Activated T-cell treated with anti-CD3 and anti-CD28 coated beads, Interleukin-2, amount 50 U/mL, for 24 hours (primary cell): ENCODE results near the gene MAP3K14.

Experiments used
- DNase-seq: peaks from one replicate; pipeline ENCODE4 v3.0.0-alpha.2; 2020
- H3K27ac Mint-ChIP-seq: 2 replicates; pipeline ENCODE4 v1.8.0; 2020; ENCODE audit warnings: mild to moderate bottlenecking, mixed read lengths
- H3K27me3 Mint-ChIP-seq: 2 replicates; pipeline ENCODE4 v1.8.0; 2020; ENCODE audit warnings: mixed read lengths
- H3K36me3 Mint-ChIP-seq: 2 replicates; pipeline ENCODE4 v1.8.0; 2020; ENCODE audit warnings: low read depth, mixed read lengths
- H3K4me1 Mint-ChIP-seq: 2 replicates; pipeline ENCODE4 v1.8.0; 2020; ENCODE audit warnings: low read depth, mixed read lengths
- H3K4me3 Mint-ChIP-seq: 2 replicates; pipeline ENCODE4 v1.8.0; 2020; ENCODE audit warnings: mild to moderate bottlenecking, moderate library complexity, mixed read lengths
- H3K9me3 Mint-ChIP-seq: 2 replicates; pipeline ENCODE4 v1.8.0; 2020; ENCODE audit warnings: mixed read lengths

The MAP3K14 gene

GRCh38 chr17:45242029-45242414, 74.8 kb downstream of the MAP3K14 start:
- H3K4me3 Mint-ChIP-seq, result no peak overlapping the region
- no peak for DNase-seq
- H3K36me3 Mint-ChIP-seq, result peaks cover 96% of the 10 kb centered on the region
- peaks cover 31% of the 10 kb centered on the region for H3K4me1 Mint-ChIP-seq
- H3K27me3 Mint-ChIP-seq, result no peaks in the 10 kb centered on the region
- H3K27ac Mint-ChIP-seq, result peak overlapping the region; percentile 84
- H3K9me3 Mint-ChIP-seq, result no peaks in the 10 kb centered on the region

GRCh38 chr17:45241328-45242028, 75.3 kb downstream of the MAP3K14 start:
- no peaks in the 10 kb centered on the region for H3K27me3 Mint-ChIP-seq
- H3K4me1 Mint-ChIP-seq, result peaks cover 25% of the 10 kb centered on the region
- no peaks in the 10 kb centered on the region for H3K9me3 Mint-ChIP-seq
- peaks cover 93% of the 10 kb centered on the region for H3K36me3 Mint-ChIP-seq
- no peak overlapping the region for H3K4me3 Mint-ChIP-seq
- H3K27ac Mint-ChIP-seq, result no peak overlapping the region
- DNase-seq, result no peak

GRCh38 chr17:45240905-45241327, 75.9 kb downstream of the MAP3K14 start:
- Mint-ChIP-seq H3K4me3 (no peak overlapping the region), H3K27me3 (no peaks in the 10 kb centered on the region), H3K27ac (peak overlapping the region; percentile 69), H3K36me3 (peaks cover 93% of the 10 kb centered on the region), H3K4me1 (peaks cover 22% of the 10 kb centered on the region), H3K9me3 (no peaks in the 10 kb centered on the region)
- no peak for DNase-seq

- no peaks in the 10 kb centered on the region for H3K9me3 Mint-ChIP-seq
- no peak for DNase-seq
- H3K36me3 Mint-ChIP-seq, result peaks cover 92% of the 10 kb centered on the region
- H3K27ac Mint-ChIP-seq, result peak overlapping the region; percentile 88
- H3K4me1 Mint-ChIP-seq, result peaks cover 40% of the 10 kb centered on the region
- no peak overlapping the region for H3K4me3 Mint-ChIP-seq
- no peaks in the 10 kb centered on the region for H3K27me3 Mint-ChIP-seq
Observed at GRCh38 chr17:45238155-45238774, 78.6 kb downstream of the MAP3K14 start.

GRCh38 chr17:45237686-45238085, 79.1 kb downstream of the MAP3K14 start:
- peaks cover 92% of the 10 kb centered on the region for H3K36me3 Mint-ChIP-seq
- peak overlapping the region; percentile 88 for H3K27ac Mint-ChIP-seq
- DNase-seq, result no peak
- H3K9me3 Mint-ChIP-seq, result no peaks in the 10 kb centered on the region
- no peaks in the 10 kb centered on the region for H3K27me3 Mint-ChIP-seq
- H3K4me3 Mint-ChIP-seq, result no peak overlapping the region
- peaks cover 46% of the 10 kb centered on the region for H3K4me1 Mint-ChIP-seq

GRCh38 chr17:45236282-45236606, 80.6 kb downstream of the MAP3K14 start:
- Mint-ChIP-seq H3K27me3 (no peaks in the 10 kb centered on the region), H3K36me3 (peaks cover 96% of the 10 kb centered on the region), H3K4me3 (no peak overlapping the region), H3K9me3 (no peaks in the 10 kb centered on the region), H3K4me1 (peaks cover 60% of the 10 kb centered on the region), H3K27ac (peak overlapping the region; percentile 90)
- no peak for DNase-seq

- Mint-ChIP-seq H3K27ac (peak overlapping the region; percentile 90), H3K27me3 (no peaks in the 10 kb centered on the region), H3K4me3 (no peak overlapping the region), H3K4me1 (peaks cover 66% of the 10 kb centered on the region), H3K9me3 (no peaks in the 10 kb centered on the region), H3K36me3 (peaks cover 91% of the 10 kb centered on the region)
- peak; percentile 82 for DNase-seq
Observed at GRCh38 chr17:45235416-45236281, 81.2 kb downstream of the MAP3K14 start.

GRCh38 chr17:45234641-45235415, 82.0 kb downstream of the MAP3K14 start:
- peaks cover 72% of the 10 kb centered on the region for H3K4me1 Mint-ChIP-seq
- H3K27me3 Mint-ChIP-seq, result no peaks in the 10 kb centered on the region
- peak overlapping the region; percentile 99 for H3K27ac Mint-ChIP-seq
- H3K9me3 Mint-ChIP-seq, result no peaks in the 10 kb centered on the region
- DNase-seq, result peak; percentile 63
- no peak overlapping the region for H3K4me3 Mint-ChIP-seq
- peaks cover 89% of the 10 kb centered on the region for H3K36me3 Mint-ChIP-seq

- no peak for DNase-seq
- H3K4me3 Mint-ChIP-seq, result no peak overlapping the region
- H3K27ac Mint-ChIP-seq, result peak overlapping the region; percentile 99
- no peaks in the 10 kb centered on the region for H3K9me3 Mint-ChIP-seq
- no peaks in the 10 kb centered on the region for H3K27me3 Mint-ChIP-seq
- H3K36me3 Mint-ChIP-seq, result peaks cover 77% of the 10 kb centered on the region
- peaks cover 79% of the 10 kb centered on the region for H3K4me1 Mint-ChIP-seq
Observed at GRCh38 chr17:45233423-45233924, 83.3 kb downstream of the MAP3K14 start.

GRCh38 chr17:45232514-45233422, 84.1 kb downstream of the MAP3K14 start:
- H3K9me3 Mint-ChIP-seq, result no peaks in the 10 kb centered on the region
- H3K36me3 Mint-ChIP-seq, result peaks cover 75% of the 10 kb centered on the region
- H3K4me1 Mint-ChIP-seq, result peaks cover 82% of the 10 kb centered on the region
- H3K4me3 Mint-ChIP-seq, result peak overlapping the region; percentile 98
- DNase-seq, result no peak
- peak overlapping the region; percentile 99 for H3K27ac Mint-ChIP-seq
- H3K27me3 Mint-ChIP-seq, result no peaks in the 10 kb centered on the region

- peak; percentile 59 for DNase-seq
- no peaks in the 10 kb centered on the region for H3K27me3 Mint-ChIP-seq
- H3K4me3 Mint-ChIP-seq, result peak overlapping the region; percentile 98
- H3K27ac Mint-ChIP-seq, result peak overlapping the region; percentile 99
- H3K36me3 Mint-ChIP-seq, result peaks cover 70% of the 10 kb centered on the region
- no peaks in the 10 kb centered on the region for H3K9me3 Mint-ChIP-seq
- H3K4me1 Mint-ChIP-seq, result peaks cover 93% of the 10 kb centered on the region
Observed at GRCh38 chr17:45231481-45232116, 85.2 kb downstream of the MAP3K14 start.

GRCh38 chr17:45230787-45231480, 85.9 kb downstream of the MAP3K14 start:
- no peaks in the 10 kb centered on the region for H3K27me3 Mint-ChIP-seq
- DNase-seq, result no peak
- peak overlapping the region; percentile 99 for H3K27ac Mint-ChIP-seq
- H3K36me3 Mint-ChIP-seq, result peaks cover 69% of the 10 kb centered on the region
- peaks cover 98% of the 10 kb centered on the region for H3K4me1 Mint-ChIP-seq
- H3K9me3 Mint-ChIP-seq, result no peaks in the 10 kb centered on the region
- peak overlapping the region; percentile 98 for H3K4me3 Mint-ChIP-seq
